ENCODE results near the gene SCGB1A1. TPM values are rescaled to one million over a fixed set of nuclear protein-coding genes. Genes with fewer than 3 reads are reported as not detected.

The SCGB1A1 gene
- total RNA-seq, 3 donors from 2014 or later: not detected

DNA sequence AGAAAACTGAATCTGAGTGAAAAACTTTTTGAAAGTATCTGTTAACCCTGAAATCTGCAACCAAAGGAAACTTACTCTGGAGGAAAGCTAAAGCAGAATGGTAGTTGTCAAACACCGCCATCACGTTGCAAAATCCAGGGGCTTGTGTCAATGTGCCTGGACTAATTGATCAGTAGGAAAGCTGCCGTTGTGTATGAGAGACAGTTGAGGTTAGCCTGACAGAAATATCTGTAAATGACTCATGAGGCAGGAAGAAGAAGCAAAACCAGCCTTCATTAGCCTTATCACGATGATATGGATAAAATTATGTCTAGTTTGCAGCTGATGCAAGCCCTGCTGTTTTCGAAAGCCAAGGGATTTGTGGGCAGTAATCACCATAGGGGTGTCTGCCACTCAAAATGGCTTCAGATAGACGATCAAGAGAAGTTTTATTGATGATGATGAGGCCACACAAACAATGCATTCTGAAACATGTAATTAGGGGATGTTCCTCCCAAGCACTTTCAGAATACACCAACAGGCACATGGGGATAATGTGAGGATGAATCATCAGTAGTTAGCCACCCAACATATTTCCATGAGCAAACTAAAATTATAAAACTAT lies 8.9 kb downstream of the SCGB1A1 start:
- TF ChIP-seq, protein P1, sequence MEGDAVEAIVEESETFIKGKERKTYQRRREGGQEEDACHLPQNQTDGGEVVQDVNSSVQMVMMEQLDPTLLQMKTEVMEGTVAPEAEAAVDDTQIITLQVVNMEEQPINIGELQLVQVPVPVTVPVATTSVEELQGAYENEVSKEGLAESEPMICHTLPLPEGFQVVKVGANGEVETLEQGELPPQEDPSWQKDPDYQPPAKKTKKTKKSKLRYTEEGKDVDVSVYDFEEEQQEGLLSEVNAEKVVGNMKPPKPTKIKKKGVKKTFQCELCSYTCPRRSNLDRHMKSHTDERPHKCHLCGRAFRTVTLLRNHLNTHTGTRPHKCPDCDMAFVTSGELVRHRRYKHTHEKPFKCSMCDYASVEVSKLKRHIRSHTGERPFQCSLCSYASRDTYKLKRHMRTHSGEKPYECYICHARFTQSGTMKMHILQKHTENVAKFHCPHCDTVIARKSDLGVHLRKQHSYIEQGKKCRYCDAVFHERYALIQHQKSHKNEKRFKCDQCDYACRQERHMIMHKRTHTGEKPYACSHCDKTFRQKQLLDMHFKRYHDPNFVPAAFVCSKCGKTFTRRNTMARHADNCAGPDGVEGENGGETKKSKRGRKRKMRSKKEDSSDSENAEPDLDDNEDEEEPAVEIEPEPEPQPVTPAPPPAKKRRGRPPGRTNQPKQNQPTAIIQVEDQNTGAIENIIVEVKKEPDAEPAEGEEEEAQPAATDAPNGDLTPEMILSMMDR (IDR thresholded peaks at IDR 0.05): no peak
- DNase-seq: no peak
- no peaks in the 10 kb centered on the region for H3K9me3 ChIP-seq
- no peaks in the 10 kb centered on the region for H3K36me3 ChIP-seq (ENCODE audit: low read depth)
- H3K4me1 ChIP-seq (ENCODE audit: low read depth): peaks cover 13% of the 10 kb centered on the region
- no peak overlapping the region for H3K4me3 ChIP-seq
- no peak for ATAC-seq
- intact Hi-C loops (cut with DNase I, micrococcal nuclease): loop anchor here in 1 of 2 donors (5.0 kb wide), 1 partner anchor 115 kb away; no protein-coding TSS in a partner anchor

DNA sequence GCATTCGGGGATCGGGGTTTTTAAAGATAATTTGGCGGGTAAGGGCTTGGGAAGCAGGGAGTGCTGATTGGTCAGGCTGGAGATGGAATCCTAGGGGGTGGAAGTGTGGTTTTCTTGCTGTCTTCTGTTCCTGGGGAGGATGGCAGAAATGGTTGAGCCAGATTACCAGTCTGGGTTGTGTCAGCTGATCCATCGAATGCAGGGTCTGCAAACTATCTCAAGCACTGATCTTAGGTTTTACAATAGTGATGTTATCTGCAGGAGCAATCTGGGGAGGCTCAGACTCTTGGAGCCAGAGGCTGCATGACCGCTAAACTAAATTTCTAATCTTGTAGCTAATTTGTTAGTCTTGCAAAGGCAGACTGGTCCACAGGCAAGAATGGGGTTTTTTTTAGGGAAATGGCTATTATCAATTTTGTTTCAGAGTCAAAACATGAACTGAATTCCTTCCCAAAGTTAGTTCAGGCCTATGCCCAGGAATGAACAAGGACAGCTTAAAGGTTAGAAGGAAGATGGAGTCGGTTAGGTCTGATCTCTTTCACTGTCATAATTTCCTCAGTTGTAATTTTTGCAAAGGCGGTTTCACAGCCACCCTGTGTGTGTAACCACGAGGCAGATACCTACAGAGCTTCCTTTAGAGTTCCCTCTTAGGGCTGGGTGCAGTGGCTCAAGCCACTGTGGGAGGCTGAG lies 10.2 kb downstream of the SCGB1A1 start:
- Histone ChIP-seq H3K36me3 (ENCODE audit: low read depth) (no peaks in the 10 kb centered on the region), H3K4me1 (ENCODE audit: low read depth) (peaks cover 19% of the 10 kb centered on the region), H3K4me3 (no peak overlapping the region), H3K9me3 (no peaks in the 10 kb centered on the region)
- intact Hi-C loops (cut with DNase I, micrococcal nuclease): loop anchor here in 1 of 2 donors (5.0 kb wide), 1 partner anchor 113 kb away; no protein-coding TSS in a partner anchor
- TF ChIP-seq, protein P1 (IDR thresholded peaks at IDR 0.05): no peak
- ATAC-seq (no peak), DNase-seq (no peak)

DNA sequence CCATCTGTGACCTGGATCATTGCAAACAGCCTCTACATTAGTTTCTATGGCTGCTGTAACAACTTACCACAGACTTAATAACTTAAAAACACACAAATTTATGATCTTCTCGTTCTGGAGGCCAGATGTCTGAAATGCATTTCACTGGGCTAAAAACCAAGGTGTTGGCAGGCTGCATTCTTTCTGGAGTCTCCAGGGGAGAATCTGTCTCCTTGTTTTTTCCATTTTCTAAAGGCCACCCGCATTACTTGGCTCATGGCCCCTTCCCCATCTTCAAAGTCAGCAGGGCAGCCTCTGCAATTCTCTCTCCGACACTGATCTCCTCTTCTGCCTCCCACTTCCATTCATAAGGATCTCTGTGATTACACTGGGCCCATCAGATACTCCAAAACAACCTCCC lies 11.6 kb downstream of the SCGB1A1 start:
- ATAC-seq (no peak), DNase-seq (no peak)
- peaks cover 16% of the 10 kb centered on the region for H3K4me1 ChIP-seq (ENCODE audit: low read depth)
- H3K4me3 ChIP-seq: no peak overlapping the region
- H3K36me3 ChIP-seq (ENCODE audit: low read depth): no peaks in the 10 kb centered on the region
- intact Hi-C loops (cut with DNase I, micrococcal nuclease): no loop called here
- no peaks in the 10 kb centered on the region for H3K9me3 ChIP-seq
- TF ChIP-seq, protein P1 (IDR thresholded peaks at IDR 0.05): no peak

DNA sequence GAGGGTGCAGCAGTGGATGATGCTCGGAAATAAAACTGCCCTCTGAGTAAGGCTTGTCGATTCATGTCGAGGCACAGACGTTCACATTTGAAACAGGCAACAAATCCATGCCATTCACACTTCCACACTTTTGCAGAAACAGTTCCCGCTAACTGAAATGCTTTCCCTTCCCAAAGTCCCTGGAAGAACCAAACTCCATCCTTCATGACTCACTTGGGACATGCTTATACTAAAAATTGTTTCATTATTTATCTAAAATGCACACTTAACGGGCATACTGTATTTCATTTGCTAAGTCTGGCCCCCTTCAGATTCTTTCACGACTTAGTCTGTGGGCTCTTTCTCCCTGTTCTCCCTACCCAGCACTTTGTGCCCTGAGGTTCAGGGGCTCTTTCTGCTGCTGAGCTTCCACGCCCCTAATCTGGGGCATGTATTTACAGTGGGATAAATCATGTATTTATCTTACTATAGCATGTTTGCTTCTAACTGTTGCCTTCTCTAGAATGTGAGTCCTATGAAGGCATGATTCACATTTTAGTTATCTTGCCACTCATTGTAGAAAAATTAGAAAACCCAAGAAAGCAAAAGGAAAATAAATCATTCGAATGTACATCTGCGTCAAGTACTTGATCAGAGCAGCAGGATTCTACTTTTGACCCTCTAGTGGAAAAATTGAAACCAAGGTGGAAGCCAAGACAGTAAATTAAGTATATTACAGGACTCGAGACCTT lies 12.5 kb downstream of the SCGB1A1 start:
- no peak overlapping the region for H3K4me3 ChIP-seq
- intact Hi-C loops (cut with DNase I, micrococcal nuclease): no loop called here
- TF ChIP-seq, protein P1 (IDR thresholded peaks at IDR 0.05): no peak
- no peak for DNase-seq
- H3K36me3 ChIP-seq (ENCODE audit: low read depth): no peaks in the 10 kb centered on the region
- H3K4me1 ChIP-seq (ENCODE audit: low read depth): peaks cover 12% of the 10 kb centered on the region
- ATAC-seq: no peak
- no peaks in the 10 kb centered on the region for H3K9me3 ChIP-seq

DNA sequence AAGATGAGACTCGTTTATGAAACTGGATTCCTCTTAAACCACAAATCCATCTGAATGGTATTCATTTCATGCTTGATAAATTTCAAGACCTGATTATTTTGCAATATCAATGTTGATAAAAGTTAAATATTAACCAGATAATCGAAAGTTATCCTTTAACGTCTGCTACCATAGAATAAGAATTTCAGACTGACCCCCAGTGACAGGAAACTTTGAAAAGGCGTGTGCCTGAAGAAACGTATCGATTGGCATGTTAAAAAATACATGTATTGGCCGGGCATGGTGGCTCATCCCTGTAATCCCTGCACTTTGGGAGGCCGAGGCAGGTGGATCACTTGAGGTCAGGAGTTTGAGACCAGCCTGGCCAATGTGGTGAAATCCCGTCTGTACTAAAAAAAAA lies 13.9 kb downstream of the SCGB1A1 start:
- intact Hi-C loops (cut with DNase I, micrococcal nuclease): no loop called here
- H3K36me3 ChIP-seq (ENCODE audit: low read depth): no peaks in the 10 kb centered on the region
- ATAC-seq (no peak), DNase-seq (no peak)
- H3K4me1 ChIP-seq (ENCODE audit: low read depth): peaks cover 9% of the 10 kb centered on the region
- TF ChIP-seq, protein P1 (IDR thresholded peaks at IDR 0.05): no peak
- no peak overlapping the region for H3K4me3 ChIP-seq
- H3K9me3 ChIP-seq: no peaks in the 10 kb centered on the region
